ENCODE results near the gene SOX6.

DNA sequence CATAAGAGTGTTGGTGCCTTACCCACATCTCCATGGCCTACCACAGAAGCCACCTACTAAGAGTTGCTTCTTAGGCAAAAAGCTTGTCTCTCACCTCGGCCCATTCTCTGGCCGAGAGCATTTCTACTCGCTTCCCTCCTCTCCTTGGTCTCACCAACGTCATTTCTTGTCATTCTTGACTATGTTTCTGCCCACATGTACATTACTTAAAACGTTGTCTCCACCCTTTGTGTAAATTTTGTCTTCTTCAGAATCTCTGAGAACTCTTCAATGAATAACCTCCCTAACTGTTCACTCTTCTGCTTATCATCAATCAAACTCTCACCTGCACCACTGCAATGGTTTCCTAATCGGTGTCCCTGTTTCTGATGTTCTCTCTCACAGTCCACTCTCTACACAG is 20.1 kb downstream of the SOX6 start:
- TF ChIP-seq, protein P1, sequence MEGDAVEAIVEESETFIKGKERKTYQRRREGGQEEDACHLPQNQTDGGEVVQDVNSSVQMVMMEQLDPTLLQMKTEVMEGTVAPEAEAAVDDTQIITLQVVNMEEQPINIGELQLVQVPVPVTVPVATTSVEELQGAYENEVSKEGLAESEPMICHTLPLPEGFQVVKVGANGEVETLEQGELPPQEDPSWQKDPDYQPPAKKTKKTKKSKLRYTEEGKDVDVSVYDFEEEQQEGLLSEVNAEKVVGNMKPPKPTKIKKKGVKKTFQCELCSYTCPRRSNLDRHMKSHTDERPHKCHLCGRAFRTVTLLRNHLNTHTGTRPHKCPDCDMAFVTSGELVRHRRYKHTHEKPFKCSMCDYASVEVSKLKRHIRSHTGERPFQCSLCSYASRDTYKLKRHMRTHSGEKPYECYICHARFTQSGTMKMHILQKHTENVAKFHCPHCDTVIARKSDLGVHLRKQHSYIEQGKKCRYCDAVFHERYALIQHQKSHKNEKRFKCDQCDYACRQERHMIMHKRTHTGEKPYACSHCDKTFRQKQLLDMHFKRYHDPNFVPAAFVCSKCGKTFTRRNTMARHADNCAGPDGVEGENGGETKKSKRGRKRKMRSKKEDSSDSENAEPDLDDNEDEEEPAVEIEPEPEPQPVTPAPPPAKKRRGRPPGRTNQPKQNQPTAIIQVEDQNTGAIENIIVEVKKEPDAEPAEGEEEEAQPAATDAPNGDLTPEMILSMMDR (IDR thresholded peaks at IDR 0.05) = no peak
- TF ChIP-seq POLR2A (IDR thresholded peaks at IDR 0.05) = no peak
